HG02610 (cell line): Measurements from ENCODE around the gene ABLIM2.
A peak's percentile ranks its signal among the peaks of the same experiment; 100 is the strongest.

Source experiments
- ATAC-seq: cut with Tn5 transposase; IDR thresholded peaks from one replicate; pipeline ENCODE4 v1.9.1; 2021; ENCODE audit warnings: mild to moderate bottlenecking, moderate library complexity; ENCODE audit not compliant: unreplicated experiment

The ABLIM2 gene

DNA sequence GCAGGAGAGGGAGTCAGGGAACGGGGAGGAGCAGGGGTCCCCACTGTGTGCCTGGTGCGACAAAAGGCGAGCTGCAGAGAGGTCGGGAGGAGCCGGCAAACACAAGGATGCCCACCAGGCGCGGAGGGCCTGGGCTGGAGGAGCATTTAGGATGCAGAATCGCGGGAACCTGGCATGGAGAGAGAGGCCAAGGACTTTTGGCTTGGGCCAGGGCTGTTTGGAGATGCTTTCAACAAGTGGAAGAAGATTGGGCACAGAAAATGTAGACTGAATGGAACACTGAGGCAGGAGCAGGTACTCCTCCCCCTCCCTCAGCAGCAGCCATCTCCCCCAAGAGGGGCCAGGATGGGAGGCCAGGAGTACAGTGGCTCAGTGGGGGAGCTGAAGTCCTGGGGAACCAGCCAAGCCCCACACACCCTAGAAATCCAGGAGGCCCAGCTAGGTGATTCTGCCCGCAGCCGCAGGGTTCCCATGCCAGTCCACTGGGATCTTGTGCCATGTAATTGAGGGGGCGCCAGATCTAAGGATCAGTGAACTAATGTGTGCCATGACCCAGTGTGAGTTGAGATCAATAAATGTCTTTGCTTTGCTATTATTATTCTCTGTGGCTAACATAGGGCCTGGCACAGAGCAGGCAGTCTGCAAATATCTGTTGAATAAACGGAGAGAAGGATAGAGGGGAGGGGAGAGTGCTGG lies 1.1 kb upstream of the ABLIM2 start:
- ATAC-seq, result no peak

DNA sequence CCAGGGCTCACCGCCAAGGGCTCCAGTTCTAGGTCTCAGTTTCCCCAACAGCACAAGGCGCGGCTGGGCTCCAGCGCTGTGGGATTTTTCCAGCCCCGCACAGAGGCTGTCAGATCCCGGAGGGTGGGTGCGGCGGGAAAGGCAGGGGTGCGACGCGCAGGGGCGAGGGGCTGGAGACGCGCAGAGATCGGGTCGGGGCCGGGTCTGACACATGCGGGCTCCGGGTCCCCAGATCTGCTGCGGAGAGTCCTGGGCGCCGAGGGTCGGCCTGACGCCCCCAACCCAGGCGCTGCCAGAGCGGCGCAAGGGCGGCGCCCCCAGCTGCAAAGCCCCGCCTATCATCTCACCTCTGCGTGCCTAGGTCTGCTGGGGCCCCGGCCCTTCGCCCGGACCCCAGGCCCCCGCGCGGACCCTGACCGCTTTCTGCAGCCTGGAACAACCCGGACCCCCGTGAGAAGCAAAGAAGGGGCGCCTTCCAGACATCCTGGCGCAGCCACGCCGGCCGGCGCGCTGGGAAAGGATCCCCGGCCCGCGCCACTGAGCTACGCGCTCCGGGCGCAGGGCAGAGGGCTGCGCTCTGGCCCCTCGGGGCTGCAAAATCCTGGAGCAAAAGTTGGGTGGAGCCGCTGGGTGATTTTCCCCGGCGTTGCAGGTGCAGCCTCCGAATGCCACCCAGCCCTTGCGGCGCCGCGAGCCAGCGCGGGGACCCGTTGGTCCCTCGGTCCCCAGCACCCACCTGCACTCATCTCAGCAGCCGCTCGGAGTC lies 486 bp downstream of the ABLIM2 start:
- peak; percentile 1 for ATAC-seq

DNA sequence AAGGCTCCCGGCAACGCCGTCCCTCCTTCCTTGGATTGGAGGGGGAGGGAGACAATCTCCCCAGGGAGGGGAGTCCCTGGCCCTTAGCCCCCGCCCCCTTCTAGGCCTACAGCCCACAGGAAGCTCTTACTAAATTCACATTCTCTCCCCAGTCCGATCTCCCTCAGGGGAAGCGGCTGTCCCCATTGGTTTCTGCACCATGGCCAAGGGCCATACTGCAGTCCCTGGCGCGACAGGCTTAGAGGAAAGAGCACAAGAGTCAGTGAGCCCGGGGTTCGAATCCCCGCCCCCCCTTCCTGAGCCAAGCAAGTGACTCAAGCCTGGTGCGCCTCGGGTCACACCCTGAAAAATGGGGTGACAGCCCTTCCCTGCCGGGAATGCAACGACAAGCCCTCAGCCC lies 1.1 kb downstream of the ABLIM2 start:
- no peak for ATAC-seq

DNA sequence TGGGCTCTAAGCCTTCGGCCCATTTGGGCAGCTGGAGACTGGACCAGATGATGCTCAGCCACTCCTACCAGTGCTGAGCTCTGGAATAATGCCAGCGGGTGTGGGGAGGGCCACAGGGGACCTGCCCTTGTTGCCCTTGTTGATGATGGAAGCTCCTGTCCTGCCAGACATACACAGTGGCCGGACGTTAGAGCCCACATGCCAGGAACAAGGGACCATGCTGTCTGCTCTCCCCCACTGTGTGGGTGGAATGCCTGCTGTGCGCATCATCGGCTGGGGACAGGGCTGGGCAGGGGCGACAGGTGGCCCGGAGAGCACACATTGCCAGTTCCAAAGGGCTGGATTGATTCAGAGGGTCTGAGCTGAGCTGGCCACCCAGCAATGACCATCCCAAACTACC lies 2.0 kb downstream of the ABLIM2 start:
- no peak for ATAC-seq

DNA sequence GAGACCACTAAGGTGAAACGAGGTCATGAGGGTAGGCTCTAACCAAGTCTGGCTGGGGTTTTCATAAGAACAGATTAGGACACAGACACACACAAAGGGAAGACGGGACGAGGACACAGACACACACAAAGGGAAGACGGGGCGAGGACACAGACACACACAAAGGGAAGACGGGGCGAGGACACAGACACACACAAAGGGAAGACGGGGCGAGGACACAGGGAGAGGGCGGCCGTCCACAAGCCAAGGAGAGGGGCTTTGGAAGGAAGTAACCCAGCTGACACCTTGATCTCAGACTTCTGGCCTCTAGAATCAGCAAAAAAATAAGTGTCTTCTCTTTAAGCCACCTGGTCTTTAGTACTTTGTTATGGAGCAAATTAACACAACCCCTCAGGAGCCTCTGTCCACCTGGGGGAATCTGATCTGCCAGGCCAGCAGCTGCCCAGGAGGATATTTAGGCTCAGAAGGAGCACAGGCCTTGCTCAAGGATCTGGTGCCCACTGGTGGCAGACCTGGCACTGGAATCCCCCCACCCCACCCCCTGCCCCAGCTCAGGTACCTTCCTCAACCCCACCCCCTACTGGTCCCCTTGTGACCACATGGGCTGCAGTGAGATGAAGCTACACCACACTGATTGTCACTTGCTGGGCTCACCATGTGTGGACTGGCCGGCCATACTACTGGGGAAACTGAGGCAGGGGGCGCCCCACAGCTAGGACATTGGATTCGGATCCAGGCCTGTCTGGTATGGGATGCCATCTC lies 2.8 kb downstream of the ABLIM2 start:
- no peak for ATAC-seq

DNA sequence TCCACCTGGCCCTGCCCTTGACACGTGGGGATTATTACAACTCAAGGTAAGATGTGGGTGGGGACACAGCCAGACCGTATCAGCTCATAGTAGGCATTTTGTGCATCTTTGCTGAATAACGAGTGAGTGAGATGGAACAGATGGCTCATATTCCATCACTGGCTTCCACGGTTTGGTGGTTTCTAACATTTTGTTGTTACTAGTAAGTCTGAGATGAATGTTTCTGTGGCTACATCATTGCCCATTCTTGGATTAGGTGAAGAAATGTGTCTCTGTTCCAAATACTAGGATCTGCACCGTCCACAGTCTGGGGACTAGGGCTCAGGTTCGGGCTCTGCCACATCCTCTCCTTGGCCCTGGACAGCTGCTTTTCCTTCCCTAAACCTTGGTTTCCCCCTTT lies 3.6 kb downstream of the ABLIM2 start:
- ATAC-seq, result no peak

DNA sequence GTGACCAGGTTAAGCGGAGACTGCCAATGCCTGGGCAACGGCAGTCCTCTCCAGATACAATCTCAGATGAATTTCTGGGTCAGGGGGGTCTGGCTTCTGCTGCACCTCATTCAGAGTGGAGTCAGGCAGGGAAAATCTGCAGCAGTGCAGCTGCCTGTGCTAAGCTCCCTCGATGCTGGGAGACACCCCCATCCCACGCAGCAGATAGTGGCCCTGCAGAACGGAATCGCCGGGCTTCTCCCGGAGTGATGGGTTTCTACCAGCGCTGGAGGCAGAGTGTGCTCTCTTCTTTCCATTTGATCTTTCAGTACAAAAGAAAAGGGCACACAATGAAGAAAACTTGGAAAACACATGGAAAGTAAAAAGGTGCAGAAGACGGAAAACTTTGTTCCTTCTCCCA lies 5.2 kb downstream of the ABLIM2 start:
- ATAC-seq, result no peak

DNA sequence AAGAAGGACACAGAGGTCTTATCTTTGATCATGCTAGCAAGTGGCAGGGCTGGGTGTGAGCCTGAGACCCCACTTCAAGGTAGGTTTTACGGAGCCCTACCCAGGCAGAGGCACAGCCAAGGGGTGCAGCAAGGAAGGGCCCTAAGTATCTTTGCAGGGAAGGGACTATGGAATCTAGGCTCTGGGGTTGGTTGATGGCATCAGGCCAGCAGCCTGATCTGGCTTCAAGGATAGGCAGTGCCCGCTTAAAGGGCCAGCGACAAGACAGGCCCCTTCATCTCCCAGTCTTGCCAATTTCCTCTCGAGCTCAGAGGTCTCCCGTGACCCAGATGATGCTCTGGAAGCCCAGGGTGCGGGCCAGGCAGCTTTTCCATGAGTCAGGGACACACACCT lies 5.8 kb downstream of the ABLIM2 start:
- no peak for ATAC-seq

DNA sequence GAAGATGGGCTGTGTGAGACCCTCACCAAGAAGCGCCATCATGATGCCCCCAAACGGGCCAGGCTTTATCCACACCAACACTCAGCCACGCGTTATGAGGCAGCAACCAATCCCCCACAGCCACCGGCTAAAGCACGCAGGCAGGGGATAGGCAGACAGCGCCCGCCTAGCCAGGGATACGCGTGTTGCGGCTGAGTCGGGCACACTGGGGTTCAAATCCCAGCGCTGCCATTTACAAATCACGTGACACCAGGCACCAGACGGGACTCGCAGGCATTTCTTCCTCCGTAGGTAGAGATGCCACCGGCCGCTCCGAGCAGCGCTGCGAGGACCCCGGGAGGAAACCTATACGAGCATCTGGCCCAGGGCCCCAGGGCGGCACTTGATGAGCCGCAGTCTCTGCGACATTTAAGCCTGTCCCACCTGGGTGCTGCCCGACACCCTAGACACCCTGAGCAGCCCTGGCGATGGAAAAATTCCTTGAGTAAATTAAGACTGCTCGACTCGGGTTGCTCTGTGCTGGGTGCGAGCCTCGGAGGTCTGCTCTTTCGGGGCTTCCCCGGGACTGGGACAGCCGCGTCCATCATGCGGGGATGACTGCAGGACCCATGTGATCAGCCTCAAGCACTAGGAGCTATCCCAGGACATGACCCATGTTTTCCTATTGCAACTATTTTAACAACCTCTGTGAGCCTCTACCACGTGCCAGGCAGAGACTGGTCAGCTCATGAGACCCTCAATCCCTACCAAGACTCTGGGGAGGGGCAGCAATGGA lies 6.3 kb downstream of the ABLIM2 start:
- no peak for ATAC-seq

DNA sequence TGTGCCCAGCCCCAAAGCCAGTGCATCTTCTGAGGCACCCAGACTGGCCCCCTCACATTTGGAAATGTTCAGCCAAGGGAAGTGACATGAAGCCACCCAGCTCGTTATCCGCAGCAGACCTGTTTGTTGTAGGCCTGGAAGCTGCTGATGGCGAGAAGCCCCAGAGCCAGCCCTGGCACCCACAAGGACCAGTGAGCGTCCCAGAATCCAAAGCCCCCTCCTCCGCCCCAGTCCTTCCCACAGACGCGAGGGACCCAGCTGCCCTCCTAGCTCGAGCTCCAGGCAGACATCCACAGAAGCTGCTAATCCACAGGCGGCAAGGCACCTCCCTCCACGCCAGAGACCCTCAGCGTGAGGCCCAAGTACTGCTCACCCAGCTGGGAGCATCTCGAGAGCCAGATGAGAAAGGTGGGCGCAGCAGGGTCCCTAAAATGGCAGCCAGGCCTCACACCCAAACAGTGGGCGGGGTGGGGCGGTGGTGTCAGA lies 7.4 kb downstream of the ABLIM2 start:
- ATAC-seq, result no peak

DNA sequence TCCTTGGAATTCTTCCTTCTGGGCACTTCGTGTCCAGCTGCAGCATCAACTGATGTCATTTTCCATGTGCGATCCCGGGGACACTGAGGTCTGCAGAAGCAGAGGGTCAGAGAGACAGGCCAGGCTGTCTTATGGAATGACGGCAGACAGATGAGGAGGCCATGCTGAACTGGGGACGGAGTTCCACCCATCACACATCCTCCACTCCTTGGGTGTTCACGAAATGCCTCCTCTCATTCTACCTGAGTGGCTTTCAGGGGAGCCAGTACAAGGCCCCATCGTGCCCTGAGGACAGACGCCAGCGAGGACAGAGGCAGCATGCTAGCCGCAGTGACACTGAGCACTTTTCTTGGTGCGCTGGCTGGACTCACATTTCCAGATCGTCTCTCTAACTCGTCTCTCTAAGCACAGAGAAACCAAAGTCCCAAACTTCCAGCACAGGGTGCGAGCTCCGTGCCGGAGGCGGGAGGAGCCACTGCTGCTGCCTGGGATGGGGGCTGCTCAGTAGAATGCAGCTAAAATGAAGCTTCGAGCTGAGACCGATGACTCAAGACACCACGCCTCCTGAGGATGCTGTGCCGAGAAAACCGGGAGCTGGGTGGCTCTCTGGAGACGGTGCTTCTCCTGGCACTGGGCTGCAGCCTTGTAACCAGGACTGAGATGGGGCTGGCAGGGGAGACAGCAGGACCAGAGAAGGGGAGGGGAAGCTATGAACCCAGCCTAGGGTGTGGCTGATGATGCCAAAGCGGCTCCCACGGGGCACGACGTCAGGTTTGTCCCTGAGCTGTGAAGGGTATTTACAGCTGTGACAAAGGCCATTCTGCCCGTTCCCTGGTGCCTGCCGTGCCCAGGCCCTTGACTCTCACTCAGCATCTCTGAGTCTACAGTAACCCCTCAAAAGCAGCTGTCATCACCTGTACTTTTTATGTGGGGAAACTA lies 8.2 kb downstream of the ABLIM2 start:
- ATAC-seq, result no peak

DNA sequence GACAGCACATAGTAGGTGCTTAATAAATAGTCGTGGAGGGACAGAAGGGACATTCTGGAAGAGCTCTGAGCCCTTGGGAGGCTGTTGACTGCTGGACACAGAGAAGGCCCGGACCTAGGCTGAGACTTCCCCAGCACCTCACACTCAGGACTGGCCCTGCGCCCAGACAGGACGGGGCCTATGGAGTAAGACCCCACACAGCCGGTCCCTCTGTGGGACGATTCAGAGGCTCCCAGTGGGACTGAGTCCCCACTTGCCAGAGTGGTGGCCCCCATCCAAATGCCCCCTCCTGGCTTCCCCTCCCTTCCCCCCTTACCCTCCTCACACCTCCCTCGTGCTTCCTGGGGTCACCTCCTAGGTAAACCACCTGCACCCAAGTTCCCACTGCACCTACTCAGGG lies 8.9 kb downstream of the ABLIM2 start:
- ATAC-seq, result no peak

DNA sequence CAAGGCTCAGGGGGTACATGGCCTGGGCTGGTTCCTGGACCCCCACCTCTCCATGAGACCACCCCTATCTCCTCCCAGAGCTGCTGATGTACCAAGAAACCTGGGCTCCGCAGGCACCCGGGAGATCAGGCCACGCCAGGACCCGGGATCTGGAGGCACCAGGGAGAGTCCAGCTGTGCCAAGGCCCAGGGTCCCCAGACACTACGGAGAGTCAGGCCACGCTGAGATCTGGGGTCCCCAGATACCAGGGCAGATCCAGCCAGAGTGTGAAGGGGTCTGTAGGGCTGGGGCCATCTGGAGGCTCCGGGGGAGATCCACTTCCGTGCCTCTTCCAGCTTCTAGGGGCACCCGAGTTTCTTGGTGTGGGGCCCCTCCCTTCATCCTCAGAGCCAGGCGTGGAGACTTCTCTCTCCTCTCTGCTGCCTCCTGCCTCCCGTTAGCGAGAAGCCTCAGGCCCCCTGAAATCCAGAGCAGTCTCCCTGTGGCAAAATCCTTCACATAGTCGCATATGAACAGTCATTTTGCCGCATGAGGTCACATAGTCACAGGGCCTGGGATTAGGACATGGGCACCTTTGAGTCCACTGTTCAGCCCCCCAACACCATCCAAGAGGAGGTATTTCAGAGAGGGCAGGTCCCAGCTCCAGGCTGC lies 9.7 kb downstream of the ABLIM2 start:
- no peak for ATAC-seq

DNA sequence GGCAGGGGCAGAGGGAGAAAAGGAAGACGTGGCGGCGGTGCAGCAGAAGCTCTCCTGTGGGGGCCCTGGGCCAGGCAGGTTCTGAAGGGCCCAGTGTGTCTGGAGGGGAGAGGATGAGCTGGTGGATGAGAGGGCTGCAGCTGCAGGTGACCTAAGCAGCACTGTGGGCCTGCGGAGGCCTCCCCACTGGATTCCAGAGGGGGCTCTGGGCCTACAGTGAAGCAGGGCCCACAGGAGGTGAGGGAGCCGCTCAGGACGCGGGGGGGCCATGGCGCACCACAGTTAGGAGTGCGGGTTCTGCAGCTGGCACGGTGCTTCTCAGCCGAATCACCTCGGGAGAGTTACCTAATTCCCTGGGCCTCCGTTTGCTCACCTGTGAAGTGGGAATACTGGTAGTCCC lies 10.5 kb downstream of the ABLIM2 start:
- no peak for ATAC-seq

DNA sequence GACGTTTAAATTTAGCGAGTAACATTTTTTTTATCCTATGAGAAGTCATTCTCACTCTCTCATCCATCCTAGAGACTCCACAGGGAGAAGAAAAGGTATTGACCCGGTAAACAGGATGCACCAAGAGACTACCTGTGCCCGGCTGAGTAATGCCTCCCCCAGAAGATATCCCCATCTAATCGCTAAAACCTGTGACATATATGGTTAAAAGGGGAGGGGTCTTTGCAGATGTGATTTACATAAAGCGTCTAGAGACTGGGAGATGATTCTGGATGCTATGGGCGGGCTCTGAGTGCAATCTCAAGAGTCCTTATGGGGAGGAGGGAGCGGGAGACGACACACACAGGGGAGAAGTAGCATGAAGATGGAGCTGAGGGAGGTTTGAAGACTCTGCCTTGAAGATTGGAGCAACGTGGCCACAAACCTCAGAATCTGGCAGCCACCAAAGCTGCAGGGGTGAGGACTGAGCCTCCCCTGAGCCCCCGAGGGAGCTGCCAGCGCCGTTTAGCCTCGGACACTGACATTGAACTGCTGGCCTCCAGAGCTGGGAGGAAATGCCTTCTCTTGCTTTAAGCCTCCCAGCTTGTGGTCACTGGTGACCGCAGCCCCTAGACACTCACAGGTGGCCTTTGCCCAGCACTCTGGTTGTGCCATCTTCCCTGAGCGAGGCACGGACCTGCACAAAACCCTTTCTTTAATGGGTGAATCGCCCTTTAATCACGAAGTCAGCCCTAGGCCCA lies 11.2 kb downstream of the ABLIM2 start:
- ATAC-seq, result no peak

DNA sequence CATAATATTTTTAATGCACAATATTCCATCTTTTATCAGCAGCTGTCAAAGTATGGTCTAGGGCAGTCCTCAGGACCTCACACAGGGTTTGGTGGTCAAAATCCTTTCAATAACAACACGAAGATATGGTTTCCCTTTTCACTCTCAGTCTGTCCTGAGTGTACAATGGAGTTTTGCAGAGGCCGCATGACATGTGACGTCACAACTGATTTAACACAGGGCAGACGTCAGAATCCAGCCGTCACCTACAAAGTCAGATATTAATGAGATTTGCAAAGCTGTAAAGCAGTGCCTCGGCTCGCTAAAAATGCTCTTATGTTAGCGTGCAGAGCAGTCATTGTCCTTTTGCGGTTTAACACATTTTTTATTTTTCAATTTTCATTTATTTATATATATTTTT lies 12.5 kb downstream of the ABLIM2 start:
- no peak for ATAC-seq

DNA sequence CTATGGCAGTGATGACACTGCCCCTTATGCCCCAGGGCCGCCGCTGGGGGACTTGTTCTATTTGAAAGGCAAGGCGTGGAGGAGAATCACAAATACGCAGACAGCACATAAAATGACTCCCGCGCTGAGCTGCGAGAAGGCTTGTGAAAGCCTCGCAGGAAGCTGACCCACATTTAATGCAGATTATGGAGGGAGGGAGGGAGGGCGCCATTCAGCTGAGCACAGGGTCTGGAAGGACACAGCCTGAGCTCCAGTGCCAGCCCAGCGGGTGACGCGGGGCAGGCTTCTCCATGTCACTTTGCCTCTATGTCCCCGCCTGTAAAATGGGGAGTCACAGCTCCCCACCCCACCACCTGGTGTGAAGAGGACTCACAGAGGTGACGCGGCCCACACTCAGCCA lies 14.3 kb downstream of the ABLIM2 start:
- ATAC-seq, result no peak

DNA sequence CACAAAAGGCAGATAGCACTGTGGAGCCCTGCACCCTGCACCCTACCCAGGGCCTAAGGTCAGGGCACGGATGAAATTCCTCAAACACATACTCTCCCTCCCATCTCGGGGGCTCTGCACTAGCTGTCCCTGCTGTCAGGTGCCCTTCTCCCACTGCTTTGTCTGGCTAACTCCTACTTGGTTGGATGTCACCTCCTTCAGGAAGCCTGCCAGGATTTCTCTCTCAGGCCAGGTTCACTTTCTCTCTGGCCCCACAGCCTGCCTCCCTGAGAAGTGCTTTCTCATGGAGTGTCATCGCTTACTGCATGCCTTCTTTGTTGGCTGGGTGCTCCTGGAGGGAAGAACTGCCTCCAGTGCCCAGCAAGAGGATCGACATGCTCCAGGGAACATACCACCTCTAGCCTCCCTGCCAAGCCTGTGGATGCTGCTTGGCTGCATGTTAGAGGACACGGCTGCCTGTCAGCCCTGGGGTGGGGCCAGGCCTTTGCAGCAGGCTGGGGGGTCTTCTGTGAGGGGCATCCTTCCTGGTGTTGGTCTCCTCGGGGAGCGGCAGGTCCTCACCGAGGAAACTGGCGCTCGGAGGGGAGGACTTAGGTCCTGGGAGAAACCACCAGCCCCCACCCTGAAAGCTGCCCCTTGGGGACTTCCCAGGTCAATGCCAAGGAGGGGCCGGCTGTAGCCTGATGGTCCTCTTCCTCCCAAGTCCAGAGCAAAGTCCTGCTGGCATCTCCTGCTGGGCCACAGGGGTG lies 15.0 kb downstream of the ABLIM2 start:
- ATAC-seq, result no peak
